Sigmoid colon (tissue), 7 donors: Measurements from ENCODE around the gene TRIM2. TPM values are rescaled to one million over a fixed set of nuclear protein-coding genes. Genes with fewer than 3 reads are reported as not detected.

ENCODE experiments used
- DNase-seq: peaks from one replicate; pipeline ENCODE4 v3.0.0-alpha.2; 2019
- H3K27ac ChIP-seq, 4 donors: fragments of 200-600 bp; sonication (generic); one replicate each; pipeline ENCODE4 v1.5.1; 2016 to 2019; ENCODE audit warnings: mild to moderate bottlenecking in 1 of 4
- H3K27me3 ChIP-seq, 3 donors: fragments of 200-600 bp; sonication (generic); one replicate each; pipeline ENCODE4 v1.5.1; 2019; ENCODE audit warnings: mild to moderate bottlenecking in 1 of 3
- H3K36me3 ChIP-seq, 4 donors: fragments of 200-600 bp; sonication (generic); one replicate each; pipeline ENCODE4 v1.5.1; 2016 to 2019
- H3K4me1 ChIP-seq, 4 donors: fragments of 200-600 bp; sonication (generic); one replicate each; pipeline ENCODE4 v1.5.1; 2017 to 2019
- H3K4me3 ChIP-seq, 4 donors: fragments of 200-600 bp; sonication (generic); one replicate each; pipeline ENCODE4 v1.5.1; 2017 to 2019; ENCODE audit warnings: mild to moderate bottlenecking in 2 of 4, moderate library complexity in 1 of 4
- H3K9me3 ChIP-seq, 4 donors: fragments of 200-600 bp in 3 of 4; sonication (generic) in 3 of 4; one replicate each; pipeline versions ENCODE4 v1.5.1 to v1.6.1; 2013 to 2019
- EP300 ChIP-seq, 4 donors: sonication (generic); formaldehyde crosslinking; IDR thresholded peaks; one replicate each; pipeline ENCODE4 v1.6.1; 2017; ENCODE audit warnings: antibody characterized with exemption in 4 of 4
- POLR2A ChIP-seq, 2 donors: fragments of 450-650 bp; IDR thresholded peaks; one replicate each; pipeline ENCODE4 v1.6.1; 2016; ENCODE audit warnings: antibody characterized with exemption in 2 of 2, mild to moderate bottlenecking in 2 of 2, moderate library complexity in 2 of 2
- POLR2AphosphoS5 ChIP-seq, 4 donors: sonication (generic); formaldehyde crosslinking; IDR thresholded peaks; one replicate each; pipeline ENCODE4 v1.6.1; 2017; ENCODE audit warnings: antibody characterized with exemption in 4 of 4
- WGBS, 2 donors: extraction: QIAGEN DNeasy Blood & Tissue Kit; methylation state at CpG; one replicate each; pipeline ENCODE4 v1.1.7; 2013; 5-methylcytosine and 5-hydroxymethylcytosine counted together
- intact Hi-C: fragments of 100-400 bp; cut with DNase I; formaldehyde crosslinking; loops from one replicate; pipeline ENCODE4 v1.15.1; 2023
- polyA plus RNA-seq, 3 donors: library from polyadenylated mRNA; stranded (reverse); fragments of 200-250 nt; gene quantifications; one replicate each; pipeline ENCODE4 v1.2.3, GENCODE V29; 2013
- total RNA-seq, 4 donors: library from RNA; depleted of rRNA; stranded (reverse); fragments of >200 nt; gene quantifications; one replicate each; pipeline ENCODE4 v1.1.0, GENCODE V29; 2016
- TF ChIP-seq, protein P1 (sequence below), 4 experiments: fragments of 450-650 bp in 3 of 4; fragments of 200-600 bp in 1 of 4; IDR thresholded peaks; one replicate each; pipeline ENCODE4 v1.5.1; 2016 to 2019; ENCODE audit warnings: antibody characterized with exemption in 4 of 4, mild to moderate bottlenecking in 3 of 4, moderate library complexity in 2 of 4
- donor health status: healthy with polysubstance abuse.
- donor health status: Bipolar disorder and iron deficiency.
- donor health status: healthy.

The TRIM2 gene
- total and polyA plus RNA-seq, 7 donors, result 19.8 to 51.7 (median 31.6) TPM

DNA sequence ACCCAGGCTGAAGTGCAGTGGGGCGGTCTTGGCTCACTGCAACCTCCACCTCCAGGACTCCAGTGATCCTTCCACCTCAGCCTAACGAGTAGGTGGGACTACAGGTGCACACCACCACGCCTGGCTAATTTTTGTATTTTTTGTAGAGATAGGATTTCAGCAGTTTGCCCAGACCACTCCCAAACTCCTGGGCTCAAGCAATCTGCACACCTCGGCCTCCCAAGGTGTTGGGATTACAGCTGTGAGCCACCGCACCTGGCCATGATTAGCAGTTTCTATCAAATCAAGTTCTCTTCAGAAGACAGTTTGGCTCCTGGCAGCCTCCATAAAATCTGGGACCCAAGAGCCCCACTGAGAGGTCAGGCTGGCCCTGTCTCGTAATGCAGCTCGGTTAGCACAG lies 26.4 kb upstream of the TRIM2 start:
- no peak overlapping the region for H3K4me3 ChIP-seq
- no peaks in the 10 kb centered on the region for H3K9me3 ChIP-seq
- 92 to 93% methylated on average over 7 of the region's 7 CpGs for WGBS, 2 donors
- intact Hi-C loops, result no loop called here
- TF ChIP-seq POLR2A (IDR thresholded peaks at IDR 0.05) (no peak), EP300 (IDR thresholded peaks at IDR 0.05) (no peak)
- TF ChIP-seq, protein P1, sequence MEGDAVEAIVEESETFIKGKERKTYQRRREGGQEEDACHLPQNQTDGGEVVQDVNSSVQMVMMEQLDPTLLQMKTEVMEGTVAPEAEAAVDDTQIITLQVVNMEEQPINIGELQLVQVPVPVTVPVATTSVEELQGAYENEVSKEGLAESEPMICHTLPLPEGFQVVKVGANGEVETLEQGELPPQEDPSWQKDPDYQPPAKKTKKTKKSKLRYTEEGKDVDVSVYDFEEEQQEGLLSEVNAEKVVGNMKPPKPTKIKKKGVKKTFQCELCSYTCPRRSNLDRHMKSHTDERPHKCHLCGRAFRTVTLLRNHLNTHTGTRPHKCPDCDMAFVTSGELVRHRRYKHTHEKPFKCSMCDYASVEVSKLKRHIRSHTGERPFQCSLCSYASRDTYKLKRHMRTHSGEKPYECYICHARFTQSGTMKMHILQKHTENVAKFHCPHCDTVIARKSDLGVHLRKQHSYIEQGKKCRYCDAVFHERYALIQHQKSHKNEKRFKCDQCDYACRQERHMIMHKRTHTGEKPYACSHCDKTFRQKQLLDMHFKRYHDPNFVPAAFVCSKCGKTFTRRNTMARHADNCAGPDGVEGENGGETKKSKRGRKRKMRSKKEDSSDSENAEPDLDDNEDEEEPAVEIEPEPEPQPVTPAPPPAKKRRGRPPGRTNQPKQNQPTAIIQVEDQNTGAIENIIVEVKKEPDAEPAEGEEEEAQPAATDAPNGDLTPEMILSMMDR (IDR thresholded peaks at IDR 0.05), result no peak
- DNase-seq, result peak; percentile 30
- no peaks in the 10 kb centered on the region for H3K36me3 ChIP-seq
- no peak overlapping the region for H3K27ac ChIP-seq
- H3K27me3 ChIP-seq, result no peaks in the 10 kb centered on the region
- H3K4me1 ChIP-seq, result no peaks in the 10 kb centered on the region

DNA sequence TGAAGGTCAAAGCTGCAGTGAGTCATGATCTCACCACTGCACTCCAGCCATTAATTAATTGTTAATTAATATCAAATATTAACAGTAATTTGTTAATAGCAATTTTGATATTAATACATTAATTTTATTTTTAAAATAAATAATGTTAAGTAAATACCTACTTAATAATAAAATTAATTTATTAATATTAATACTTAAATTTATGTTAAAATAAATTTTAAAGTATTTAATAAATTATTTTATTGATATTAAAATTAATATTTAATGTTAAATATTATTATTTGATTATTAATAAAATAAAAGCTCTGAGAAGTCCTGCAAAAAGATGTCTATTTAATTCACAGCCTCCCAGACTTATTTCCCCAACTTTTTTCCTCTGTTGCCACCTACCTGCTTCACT lies 25.1 kb upstream of the TRIM2 start:
- TF ChIP-seq EP300 (IDR thresholded peaks at IDR 0.05), result no peak
- no peak for TF ChIP-seq POLR2A (IDR thresholded peaks at IDR 0.05)
- TF ChIP-seq, protein P1 (IDR thresholded peaks at IDR 0.05), result no peak
- no peak for TF ChIP-seq POLR2AphosphoS5 (IDR thresholded peaks at IDR 0.05)
- Histone ChIP-seq H3K4me3 (no peak overlapping the region), H3K27ac (no peak overlapping the region), H3K4me1 (no peaks in the 10 kb centered on the region), H3K27me3 (no peaks in the 10 kb centered on the region), H3K36me3 (no peaks in the 10 kb centered on the region), H3K9me3 (no peaks in the 10 kb centered on the region)
- DNase-seq, result no peak
- intact Hi-C loops, result no loop called here

DNA sequence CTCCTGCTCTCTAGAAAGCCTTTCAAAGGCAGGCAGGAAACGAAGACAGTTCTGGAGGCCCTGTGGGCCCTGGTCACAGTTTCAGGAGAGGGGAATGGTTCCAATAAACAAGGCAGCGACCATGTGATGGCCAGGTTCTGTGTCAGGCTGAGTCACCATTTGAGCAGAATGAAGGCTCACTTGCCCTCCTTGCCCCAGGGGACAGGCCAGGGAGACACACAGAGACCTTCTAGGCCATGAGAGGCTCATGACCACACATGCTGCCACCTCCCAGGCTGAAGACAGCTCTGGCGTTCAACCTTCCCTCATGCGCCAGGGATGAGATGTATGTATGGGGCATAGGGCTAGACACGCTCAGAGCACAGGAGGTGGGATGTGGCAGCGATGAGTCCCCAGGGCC lies 22.9 kb upstream of the TRIM2 start:
- DNase-seq, result peak; percentile 44
- WGBS, 2 donors, result 95 to 97% methylated on average over 6 of the region's 6 CpGs
- no peaks in the 10 kb centered on the region for H3K9me3 ChIP-seq
- intact Hi-C loops, result no loop called here
- TF ChIP-seq EP300 (IDR thresholded peaks at IDR 0.05) (no peak), POLR2AphosphoS5 (IDR thresholded peaks at IDR 0.05) (no peak), POLR2A (IDR thresholded peaks at IDR 0.05) (no peak)
- TF ChIP-seq, protein P1 (IDR thresholded peaks at IDR 0.05), result no peak
- H3K27me3 ChIP-seq, result no peaks in the 10 kb centered on the region
- H3K36me3 ChIP-seq, result no peaks in the 10 kb centered on the region
- H3K27ac ChIP-seq, result no peak overlapping the region
- H3K4me3 ChIP-seq, result no peak overlapping the region
- H3K4me1 ChIP-seq, result no peaks in the 10 kb centered on the region

DNA sequence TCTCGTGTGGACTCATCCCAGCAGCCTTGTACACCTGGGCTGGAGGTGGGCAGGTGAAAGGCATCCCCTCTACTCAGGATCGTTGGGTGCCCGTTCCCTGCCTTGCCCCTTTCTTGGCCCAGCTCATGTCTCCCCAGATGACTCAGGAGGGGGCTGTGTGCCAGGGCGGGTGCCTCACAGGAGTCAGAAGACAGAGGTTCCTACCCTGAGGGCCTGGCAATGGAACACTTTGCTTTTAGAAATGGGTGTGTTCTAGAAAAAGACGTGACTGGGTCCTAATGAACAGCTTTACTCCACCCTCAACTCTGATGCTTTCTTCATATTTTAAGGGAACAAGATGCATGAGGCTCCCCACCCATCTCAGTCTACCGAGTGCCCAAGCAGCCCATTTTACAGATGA lies 22.5 kb upstream of the TRIM2 start:
- no peak for DNase-seq
- TF ChIP-seq, protein P1 (IDR thresholded peaks at IDR 0.05), result no peak
- TF ChIP-seq POLR2AphosphoS5 (IDR thresholded peaks at IDR 0.05), result no peak
- no peak for TF ChIP-seq EP300 (IDR thresholded peaks at IDR 0.05)
- TF ChIP-seq POLR2A (IDR thresholded peaks at IDR 0.05), result no peak
- H3K4me3 ChIP-seq, result no peak overlapping the region
- no peaks in the 10 kb centered on the region for H3K36me3 ChIP-seq
- no peaks in the 10 kb centered on the region for H3K9me3 ChIP-seq
- no peaks in the 10 kb centered on the region for H3K27me3 ChIP-seq
- intact Hi-C loops, result no loop called here
- WGBS, 2 donors, result 89 to 92% methylated on average over 6 of the region's 6 CpGs
- H3K27ac ChIP-seq, result no peak overlapping the region
- H3K4me1 ChIP-seq, result no peaks in the 10 kb centered on the region

DNA sequence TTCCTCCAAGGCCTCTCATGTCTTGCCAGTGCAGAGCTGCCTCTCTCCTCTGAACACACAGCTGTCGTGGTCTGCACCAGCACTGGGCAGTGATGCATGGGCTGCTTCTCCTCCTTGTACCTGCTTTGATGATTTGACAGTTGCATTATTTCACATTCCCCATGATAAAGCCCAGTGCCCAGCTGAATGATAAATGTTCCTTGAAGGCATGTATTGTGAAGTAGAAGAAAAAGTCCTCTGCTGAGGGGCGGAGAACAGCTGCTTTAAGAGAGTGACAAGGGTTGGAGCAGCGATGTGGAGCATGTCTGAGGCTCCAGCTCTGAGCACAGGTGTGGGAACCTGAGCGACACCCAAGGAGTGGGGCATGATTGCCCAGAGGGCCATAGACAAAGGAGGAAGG lies 21.1 kb upstream of the TRIM2 start:
- H3K27me3 ChIP-seq, result no peaks in the 10 kb centered on the region
- WGBS, 2 donors, result 84 to 93% methylated on average over 4 of the region's 4 CpGs
- TF ChIP-seq POLR2AphosphoS5 (IDR thresholded peaks at IDR 0.05), result no peak
- TF ChIP-seq, protein P1 (IDR thresholded peaks at IDR 0.05), result no peak
- TF ChIP-seq POLR2A (IDR thresholded peaks at IDR 0.05), result no peak
- no peak for TF ChIP-seq EP300 (IDR thresholded peaks at IDR 0.05)

More for the DNA sequence above, 21.1 kb upstream of the TRIM2 start:
- no peaks in the 10 kb centered on the region for H3K36me3 ChIP-seq
- intact Hi-C loops, result no loop called here
- H3K4me1 ChIP-seq, result no peaks in the 10 kb centered on the region
- H3K4me3 ChIP-seq, result no peak overlapping the region
- H3K9me3 ChIP-seq, result no peaks in the 10 kb centered on the region
- H3K27ac ChIP-seq, result no peak overlapping the region
- peak; percentile 36 for DNase-seq
